C4-2B (cell line): Measurements from ENCODE around the gene MGAT5B.

ENCODE experiments used
- CTCF ChIP-seq: fragments of 450-650 bp; conservative IDR thresholded peaks from 2 replicates; pipeline ENCODE4 v1.5.1; 2017; ENCODE audit warnings: mild to moderate bottlenecking
- ZFX ChIP-seq: fragments of 450-650 bp; IDR thresholded peaks from 2 replicates; pipeline ENCODE4 v1.6.1; 2017

- TF ChIP-seq CTCF (no peak), ZFX (no peak)
These were observed 56.4 kb downstream of the MGAT5B start for GRCh38 chr17:76924345-76925342.
